COLO668 (cell line): ENCODE data around the gene SPRED2.
A peak's percentile ranks its signal among the peaks of the same experiment; 100 is the strongest.

ENCODE experiments used
- DNase-seq: peaks from one replicate; lab custom pipeline; 2025; ENCODE audit not compliant: unreplicated experiment; lab: John Stamatoyannopoulos, UW

SPRED2 gene

GRCh38 chr2:65287364-65287763 is 145.0 kb downstream of the SPRED2 start:
- DNase-seq: no peak

- DNase-seq: no peak
Measured at GRCh38 chr2:65282477-65283053, 149.8 kb downstream of the SPRED2 start.

DNA sequence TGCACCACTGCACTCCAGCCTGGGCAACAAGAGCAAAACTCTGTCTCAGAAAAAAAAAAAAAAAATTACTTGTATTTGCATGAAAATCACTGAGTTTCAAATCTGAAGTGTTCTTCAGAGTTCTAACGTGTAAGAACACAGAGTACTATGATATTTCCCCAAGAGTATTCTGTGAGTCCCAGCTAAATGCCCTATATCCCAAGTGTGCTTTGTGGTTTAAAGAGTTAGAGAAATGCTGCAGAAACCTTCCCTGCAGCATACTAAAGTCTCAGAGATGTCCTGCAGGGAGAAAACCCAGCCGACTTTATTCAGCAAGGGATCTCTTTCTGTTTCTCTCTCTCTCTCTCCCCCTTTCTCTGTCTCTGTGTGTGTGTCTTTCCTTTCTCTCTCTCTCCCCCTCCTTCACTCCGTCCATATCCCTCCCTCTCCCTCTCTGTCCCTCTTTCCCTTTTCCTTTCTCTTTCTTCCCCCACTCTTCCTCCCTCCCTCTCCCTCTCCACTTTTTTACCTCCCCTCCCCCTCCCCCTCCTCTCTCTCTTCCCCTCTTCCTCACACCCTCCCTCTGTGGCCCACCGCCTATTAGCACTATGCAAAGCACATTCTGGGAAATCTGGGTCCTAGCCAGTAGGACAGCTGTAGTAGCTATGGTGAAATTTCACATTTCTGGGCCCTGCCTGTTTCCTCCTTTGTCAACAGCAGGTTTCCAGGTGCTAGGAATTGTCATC is 150.6 kb downstream of the SPRED2 start:
- DNase-seq: no peak

DNA sequence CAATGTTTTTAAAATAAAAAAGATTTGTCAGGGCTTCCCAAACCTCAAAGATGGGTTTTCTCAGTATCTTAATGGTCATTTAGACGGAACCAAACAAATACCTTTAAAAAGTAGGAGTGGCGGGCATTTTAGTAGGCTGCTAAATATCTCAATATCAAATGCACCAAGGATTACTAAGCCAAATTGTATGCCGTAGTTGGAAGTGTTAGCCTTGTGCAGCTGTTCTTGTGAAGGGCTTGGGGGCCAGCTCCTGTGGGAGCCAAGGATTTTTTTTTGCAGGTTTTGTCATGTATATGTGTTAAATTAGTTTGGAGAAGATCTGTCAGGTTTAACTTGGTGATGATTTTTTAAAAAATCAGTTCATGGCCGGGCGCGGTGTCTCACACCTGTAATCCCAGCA is 152.6 kb downstream of the SPRED2 start:
- no peak for DNase-seq

DNA sequence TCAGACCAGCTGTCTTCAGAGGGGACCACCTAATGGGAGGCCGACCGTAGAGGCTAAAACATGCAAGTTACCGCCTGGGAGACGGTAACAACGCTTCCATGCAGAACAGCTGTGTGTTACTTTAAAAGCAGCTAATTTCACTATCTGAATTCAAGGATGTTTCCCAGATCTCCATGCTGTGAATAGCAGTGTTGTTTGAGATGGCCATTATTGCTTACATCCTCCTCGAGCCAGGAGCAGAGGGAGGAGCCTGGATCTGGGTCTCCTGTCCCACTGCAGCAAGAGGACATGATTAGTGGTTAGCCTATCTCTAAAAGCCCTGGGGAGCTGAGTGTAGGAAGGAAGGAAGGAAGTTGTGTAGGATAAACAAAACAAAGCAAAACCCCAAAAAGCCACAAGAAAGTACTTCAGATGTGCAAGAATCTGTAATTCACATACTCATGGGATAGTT is 153.8 kb downstream of the SPRED2 start:
- no peak for DNase-seq

DNA sequence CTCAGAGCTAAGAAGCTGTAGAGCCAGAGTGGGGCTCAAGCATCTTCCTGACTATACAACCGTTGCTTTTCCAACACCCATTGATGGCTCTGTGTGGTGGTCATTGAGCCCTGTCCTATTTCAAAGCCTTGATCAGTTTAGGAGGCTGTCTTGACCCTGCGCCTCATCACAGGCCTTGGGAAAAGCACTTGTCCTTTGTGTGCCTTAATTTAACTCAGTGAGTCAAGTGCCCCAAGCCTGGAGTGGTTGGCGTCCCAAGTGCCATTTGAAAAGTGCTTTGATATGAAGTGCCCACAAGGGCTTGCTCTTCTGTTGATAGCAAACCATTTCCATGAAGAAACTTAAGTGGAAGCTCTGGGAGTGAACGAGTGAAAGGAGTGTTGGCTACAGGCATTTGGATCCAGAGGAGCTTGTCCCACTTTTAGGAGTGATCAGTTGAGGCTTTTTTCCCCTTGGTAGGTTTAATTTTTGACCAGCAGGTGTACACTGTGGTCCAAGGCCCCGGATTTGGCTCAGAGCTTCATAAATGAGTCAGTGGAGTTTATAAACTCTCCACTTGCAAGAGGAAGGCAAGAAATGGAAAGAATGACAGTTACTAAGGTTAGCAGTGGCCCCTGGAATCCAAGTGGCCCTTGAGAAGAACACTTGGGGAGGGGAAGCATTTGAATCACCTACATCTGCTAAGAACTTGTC is 154.5 kb downstream of the SPRED2 start:
- no peak for DNase-seq

DNA sequence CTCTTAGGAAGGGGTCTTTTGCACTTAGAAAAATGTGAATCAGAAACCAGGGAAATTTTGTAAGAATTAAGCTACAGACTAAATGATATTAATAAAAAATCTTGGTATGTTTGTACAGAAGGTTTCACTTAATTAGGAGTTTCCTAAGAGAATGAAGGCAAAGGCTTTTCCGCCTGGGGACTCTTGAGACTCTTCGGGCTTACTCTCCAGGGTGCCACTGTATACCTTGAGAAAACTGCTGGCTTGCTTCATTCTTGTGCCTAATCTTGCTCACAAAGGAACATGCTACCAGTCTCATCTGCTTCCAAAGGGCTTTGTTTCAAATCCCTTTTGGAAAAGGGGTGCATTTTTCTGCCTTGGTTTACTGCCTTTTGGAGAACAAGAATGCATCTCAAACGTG is 155.3 kb downstream of the SPRED2 start:
- DNase-seq: no peak

GRCh38 chr2:65276609-65277008 is 155.8 kb downstream of the SPRED2 start:
- DNase-seq: no peak

DNA sequence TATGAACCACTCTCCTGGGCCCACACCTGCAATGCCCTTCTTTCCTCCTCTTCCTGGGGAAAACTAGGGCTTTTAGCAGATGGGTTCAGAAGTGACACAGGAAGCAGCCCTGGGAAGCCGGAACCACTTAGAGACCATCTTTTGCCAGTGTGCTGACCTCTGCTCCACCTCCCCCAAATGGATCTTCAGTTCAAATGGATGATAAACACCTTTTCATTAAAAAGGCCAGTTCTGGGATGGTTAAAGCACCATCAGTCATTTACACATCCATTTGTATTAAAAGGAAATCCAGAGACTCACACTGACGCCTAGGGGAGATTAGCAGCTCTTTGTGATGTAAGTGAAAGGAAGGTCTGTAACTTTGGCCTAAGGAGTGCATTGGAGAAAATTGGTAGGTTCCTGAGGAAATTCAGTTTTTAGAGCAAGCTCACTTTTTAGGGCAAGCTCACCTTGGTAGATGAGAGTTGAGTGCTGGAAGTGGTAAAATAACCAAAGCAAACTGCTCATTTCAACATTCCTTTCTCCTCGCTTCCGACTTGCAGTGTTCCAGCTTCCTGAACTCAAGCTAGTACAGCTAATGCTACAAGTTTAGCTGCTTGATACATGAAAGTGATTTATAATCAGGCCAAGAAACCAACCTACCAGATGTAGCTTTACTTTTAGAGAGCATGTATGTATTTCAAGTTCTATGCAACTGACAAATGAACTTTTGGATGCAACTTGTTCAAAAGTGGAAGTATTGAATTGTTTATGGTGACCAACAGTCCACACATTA is 157.1 kb downstream of the SPRED2 start:
- no peak for DNase-seq

DNA sequence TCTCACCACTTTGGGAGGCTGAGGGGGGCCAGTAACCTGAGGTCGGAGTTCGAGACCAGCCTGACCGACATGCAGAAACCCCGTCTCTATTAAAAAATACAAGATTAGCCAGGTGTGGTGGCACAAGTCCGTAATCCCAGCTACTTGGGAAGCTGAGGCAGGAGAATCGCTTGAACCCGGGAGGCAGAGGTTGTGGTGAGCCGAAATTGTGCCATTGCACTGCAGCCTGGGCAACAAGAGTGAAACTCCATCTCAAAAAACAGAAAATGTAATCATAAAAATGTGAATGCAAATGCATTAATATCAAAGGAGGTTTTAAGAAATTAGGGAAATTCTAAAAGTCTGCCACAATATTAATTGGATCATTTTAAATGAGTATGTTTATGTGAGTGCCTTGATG is 159.1 kb downstream of the SPRED2 start:
- DNase-seq: no peak

- DNase-seq: no peak
Measured at GRCh38 chr2:65268957-65269356, 163.4 kb downstream of the SPRED2 start.

- no peak for DNase-seq
Measured at GRCh38 chr2:65267008-65267407, 165.4 kb downstream of the SPRED2 start.

- DNase-seq: no peak
Measured at GRCh38 chr2:65265671-65266045, 166.7 kb downstream of the SPRED2 start.

DNA sequence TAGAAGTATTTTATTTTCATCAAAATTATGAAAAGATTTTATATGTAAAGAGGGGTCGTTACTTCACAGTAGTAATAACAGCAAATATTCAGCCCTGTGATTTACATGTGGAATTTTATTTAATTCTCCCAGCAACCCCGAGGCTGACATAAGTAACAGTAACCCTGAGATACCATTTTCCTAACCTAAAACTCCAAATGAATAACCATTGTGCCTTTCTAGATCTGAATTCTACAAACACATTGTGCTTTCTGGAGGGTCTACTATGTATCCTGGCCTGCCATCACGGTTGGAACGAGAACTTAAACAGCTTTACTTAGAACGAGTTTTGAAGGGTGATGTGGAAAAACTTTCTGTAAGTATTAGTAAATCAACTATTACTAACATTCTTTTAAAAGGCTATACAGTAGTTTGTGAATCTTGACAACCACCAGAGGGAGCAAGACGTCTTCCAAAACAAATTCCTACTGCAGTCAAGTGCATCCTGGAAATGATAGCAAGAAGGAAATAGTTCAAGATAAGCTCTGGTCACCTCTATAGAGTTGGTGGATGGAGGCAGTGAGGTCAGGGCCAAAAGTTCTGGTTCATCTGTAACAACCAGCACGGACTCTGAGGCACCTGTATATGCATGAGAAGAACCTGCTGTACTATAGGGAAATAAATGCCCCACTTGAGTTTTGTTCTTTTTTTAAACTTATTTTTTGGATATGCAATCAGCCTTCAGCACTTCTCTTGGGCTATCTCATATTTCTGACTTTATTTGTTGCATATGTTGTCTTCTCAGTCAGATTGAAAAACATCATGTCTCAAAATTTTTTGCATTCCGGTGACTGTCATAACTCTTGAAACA is 167.4 kb downstream of the SPRED2 start:
- peak; percentile 19 for DNase-seq

DNA sequence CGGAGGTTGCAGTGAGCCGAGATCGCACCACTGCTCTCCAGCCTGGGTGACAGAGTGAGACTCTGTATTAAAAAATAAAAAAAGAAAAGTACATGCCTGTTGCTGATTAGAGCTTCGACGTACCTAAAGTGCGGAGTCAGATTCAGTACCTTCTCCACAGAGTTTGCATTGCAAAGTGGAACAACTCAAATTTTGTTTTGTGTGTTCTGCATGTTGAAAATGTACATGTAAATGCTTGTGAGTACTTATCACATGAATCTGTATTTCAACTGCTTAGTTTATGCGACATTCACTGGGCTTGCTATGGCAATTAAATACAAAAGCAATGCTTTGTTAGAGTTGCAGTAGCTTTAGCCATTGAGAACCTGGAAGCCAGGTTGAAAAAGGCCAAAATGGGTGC is 168.4 kb downstream of the SPRED2 start:
- DNase-seq: no peak

GRCh38 chr2:65263262-65263661 is 169.1 kb downstream of the SPRED2 start:
- no peak for DNase-seq

DNA sequence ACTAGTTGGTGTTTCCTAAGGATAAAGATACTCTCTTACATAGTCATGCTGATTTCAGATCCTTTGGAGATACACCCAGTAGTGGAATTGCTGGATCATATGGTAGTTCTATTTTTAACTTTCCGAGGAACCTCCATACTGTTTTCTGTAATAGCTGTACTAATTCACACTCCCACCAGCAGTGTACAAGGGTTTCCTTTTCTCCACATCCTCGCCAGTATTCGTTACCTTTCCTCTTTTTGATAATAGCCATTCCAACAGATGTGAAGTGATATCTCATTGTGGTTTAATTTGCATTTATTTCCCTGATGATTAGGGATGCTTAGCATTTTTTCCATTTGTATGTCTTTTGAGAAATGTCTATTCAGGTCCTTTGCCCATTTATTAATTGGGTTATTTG is 170.7 kb downstream of the SPRED2 start:
- no peak for DNase-seq
